ENCODE data around the gene PRRC2B.
A peak's percentile ranks its signal among the peaks of the same experiment; 100 is the strongest.

The PRRC2B gene

DNA sequence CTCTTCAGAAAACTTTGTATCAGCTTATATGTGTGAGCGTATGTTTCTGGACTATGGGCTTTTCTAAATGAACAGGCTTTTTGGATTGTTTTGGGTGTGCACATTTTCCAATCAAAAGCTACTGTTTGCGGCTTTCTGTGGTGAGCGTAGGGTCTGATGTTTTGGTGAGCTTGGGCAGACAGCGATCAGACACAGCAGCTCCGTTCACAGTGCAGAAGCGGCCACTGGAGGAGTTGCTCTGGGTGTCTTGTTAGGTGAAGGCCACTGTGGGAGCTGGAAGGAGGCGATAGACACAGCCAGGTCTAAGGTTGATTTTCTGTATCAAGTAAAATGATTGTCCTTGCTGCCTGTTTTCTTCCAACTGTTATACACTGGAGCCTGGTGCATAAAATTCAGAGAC, 11.1 kb downstream of the PRRC2B start:
- peak overlapping the region; percentile 26 for H3K27ac ChIP-seq

DNA sequence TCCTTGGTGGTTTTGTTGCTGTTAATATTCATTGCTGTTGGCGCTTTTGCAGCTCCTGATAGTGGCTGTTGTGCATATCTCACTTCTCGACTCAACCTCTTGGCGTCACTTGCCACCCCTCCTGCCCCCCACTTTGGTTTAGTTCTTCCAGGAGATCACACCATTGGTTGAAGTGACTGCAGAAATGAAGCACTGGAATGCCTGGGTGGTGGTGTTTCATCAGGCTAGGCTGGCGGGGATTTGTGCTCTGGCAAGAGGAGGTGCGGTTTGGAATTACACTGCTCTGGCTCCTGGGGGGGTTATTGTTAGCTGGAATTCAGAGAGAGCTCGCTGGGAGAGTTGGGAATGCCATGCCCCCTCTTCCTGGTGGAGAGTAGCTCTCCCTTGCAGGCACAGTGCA, 11.5 kb downstream of the PRRC2B start:
- peak overlapping the region; percentile 26 for H3K27ac ChIP-seq

More for the DNA sequence above, 11.1 kb downstream of the PRRC2B start:
- TF ChIP-seq, protein P1, sequence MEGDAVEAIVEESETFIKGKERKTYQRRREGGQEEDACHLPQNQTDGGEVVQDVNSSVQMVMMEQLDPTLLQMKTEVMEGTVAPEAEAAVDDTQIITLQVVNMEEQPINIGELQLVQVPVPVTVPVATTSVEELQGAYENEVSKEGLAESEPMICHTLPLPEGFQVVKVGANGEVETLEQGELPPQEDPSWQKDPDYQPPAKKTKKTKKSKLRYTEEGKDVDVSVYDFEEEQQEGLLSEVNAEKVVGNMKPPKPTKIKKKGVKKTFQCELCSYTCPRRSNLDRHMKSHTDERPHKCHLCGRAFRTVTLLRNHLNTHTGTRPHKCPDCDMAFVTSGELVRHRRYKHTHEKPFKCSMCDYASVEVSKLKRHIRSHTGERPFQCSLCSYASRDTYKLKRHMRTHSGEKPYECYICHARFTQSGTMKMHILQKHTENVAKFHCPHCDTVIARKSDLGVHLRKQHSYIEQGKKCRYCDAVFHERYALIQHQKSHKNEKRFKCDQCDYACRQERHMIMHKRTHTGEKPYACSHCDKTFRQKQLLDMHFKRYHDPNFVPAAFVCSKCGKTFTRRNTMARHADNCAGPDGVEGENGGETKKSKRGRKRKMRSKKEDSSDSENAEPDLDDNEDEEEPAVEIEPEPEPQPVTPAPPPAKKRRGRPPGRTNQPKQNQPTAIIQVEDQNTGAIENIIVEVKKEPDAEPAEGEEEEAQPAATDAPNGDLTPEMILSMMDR (conservative IDR thresholded peaks at IDR 0.05) = no peak

DNA sequence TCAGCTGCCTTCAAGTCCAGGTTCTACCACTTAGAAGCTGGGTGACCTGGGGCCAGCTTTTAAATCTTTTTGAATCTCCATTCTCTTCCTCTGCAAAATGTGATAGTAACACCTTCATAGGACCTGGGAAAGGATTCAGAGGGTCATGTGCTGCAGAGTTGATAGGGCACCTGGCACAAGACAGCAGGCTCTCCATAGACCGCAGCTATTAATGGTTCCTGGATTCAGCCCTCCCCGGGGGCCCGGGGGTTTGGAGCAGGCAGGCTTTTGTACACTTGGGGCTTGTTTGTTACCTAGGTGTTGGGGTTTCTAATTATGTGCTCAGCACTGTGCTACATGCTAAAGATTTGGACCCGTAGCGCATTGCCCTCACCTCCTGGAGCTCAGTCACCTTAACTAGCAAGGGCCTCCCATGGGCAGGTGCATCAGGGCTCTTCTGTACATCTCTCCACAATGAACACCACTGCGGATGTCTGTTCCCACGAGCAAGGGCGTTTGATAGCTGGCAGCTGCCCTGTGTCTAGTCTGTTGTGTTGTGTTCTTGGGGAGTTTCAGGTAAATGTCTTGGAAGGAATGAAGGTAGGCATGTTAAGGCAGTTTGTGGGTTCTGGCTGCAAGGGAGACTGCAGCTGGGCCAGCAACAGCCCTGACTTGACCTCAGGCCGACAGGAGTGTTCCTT, 12.1 kb downstream of the PRRC2B start:
- TF ChIP-seq, protein P1 (conservative IDR thresholded peaks at IDR 0.05) = no peak
- H3K27ac ChIP-seq = peak overlapping the region; percentile 26

More for the DNA sequence above, 11.5 kb downstream of the PRRC2B start:
- TF ChIP-seq, protein P1 (conservative IDR thresholded peaks at IDR 0.05) = no peak

DNA sequence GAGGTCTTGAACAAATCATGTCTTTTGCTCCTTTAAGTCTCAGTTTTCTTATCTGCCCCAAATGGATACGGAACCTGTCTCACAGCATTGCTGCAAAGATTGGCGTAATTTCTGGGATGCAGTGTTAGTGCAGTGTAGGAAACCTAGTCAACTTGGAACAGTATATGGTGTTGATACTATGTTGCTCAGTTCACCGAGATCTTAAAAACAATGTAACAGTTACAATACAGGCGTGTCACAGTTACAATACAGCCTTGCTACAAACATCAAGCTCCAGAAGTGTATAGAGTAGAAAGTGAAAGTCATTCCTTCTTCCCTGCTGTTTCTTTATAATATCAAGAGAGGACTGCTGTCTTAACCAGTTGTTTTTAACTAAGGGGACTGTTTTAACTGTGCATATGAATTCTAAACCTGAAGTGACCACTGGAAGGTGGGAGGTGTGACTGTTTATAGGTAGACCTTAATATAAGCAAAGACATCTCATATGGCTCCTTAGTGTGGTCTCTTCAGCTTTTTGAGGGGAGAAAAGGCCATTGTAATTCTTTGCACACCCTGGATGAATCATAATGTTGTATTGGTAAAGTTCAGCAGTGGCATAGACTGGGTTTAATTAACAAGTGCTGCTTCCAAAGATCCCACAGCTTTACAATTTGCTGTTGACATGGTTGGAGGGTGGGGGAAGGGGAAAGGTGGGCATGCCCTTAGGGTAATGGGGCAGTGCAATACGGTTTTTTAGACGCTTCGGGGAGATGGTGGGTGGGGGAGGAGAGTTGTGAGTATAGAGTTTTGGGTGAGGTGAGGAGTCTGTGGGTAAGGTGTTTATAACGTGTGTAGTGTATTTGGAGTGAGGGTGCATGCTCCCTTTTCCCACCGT, 12.9 kb downstream of the PRRC2B start:
- H3K27ac ChIP-seq = peak overlapping the region; percentile 27; the same call in 1 of the 2 replicates
- TF ChIP-seq, protein P1 (conservative IDR thresholded peaks at IDR 0.05) = no peak

DNA sequence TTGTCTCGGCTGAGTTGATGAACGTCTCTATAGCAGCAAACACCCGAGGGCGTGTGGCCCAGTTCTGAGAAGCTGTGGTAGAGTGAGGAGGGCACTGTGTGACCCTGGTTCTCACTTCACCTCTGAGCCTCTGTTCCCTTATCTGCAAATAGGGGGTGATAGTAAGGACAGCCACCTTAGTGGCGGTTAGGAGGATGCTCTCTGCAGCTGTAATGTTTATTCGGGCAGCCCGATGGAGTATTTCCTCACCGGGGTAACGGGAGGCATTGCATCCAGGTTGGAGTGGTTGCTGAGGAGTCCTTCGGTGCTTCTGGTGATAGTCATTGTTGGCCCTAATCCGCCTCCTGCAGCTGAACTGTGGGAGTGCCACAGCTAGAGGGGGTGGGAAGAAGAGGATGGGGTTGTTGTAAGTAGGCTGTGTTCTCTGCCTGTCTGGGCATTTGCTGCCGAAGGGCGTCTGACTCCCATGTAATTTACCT, 13.9 kb downstream of the PRRC2B start:
- H3K27ac ChIP-seq = peak overlapping the region; percentile 27

DNA sequence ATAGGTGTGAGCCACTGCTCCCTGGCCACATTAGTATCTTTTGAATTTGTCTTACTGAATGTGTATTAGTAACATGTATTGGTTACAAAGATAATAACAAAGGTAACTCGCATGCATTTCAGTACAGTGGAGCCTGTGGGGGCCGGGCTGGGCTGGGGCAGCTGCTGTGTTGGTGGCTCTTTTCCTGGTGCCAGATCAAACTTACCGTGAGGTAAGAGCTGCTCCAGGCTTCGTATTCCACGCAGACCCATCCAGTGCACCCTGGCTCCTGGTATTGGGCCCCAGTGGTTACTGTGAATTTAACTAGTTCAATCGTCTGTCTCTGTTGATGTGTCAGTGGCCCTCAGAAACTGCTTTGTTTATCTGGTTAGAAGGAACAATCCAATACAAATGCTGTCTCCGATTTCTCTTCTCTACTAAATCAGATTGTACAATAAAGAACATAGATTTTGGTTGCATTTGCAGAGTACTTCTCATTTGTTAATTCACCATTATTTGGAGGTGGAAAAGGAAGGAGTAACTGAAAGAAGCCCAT, 15.6 kb downstream of the PRRC2B start:
- TF ChIP-seq, protein P1 (conservative IDR thresholded peaks at IDR 0.05) = no peak
- H3K27ac ChIP-seq = peak overlapping the region; percentile 27; the same call in 1 of the 2 replicates

More for the DNA sequence above, 13.9 kb downstream of the PRRC2B start:
- TF ChIP-seq, protein P1 (conservative IDR thresholded peaks at IDR 0.05) = no peak

DNA sequence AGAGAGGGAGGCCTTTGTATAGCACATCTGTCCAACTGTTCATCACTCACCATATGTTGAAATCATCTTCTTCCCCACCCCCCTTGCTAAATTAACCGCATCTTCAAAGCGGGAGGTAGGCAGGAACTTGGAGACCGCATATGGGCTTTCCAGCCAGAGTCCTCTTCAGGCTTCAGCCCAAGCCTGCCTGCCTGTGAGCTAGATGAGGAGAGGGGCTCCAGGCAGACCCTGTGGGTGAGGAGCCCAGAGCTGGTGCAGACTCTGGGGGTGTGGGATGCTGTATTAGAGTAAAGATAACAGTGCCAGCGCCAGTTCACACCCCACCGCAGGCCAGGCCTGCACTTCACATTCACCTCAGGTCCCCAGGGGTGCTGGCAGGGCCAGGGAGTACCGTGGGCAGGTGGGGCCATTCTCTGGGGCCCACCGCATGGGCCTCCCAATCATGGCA, 16.2 kb downstream of the PRRC2B start:
- peak overlapping the region; percentile 27; the same call in 1 of the 2 replicates for H3K27ac ChIP-seq
- TF ChIP-seq, protein P1 (conservative IDR thresholded peaks at IDR 0.05) = no peak
